HG03469 (cell line): ENCODE measurements around the gene MND1.

Source experiments
- ATAC-seq: cut with Tn5 transposase; IDR thresholded peaks from one replicate; pipeline ENCODE4 v1.9.1; 2021; ENCODE audit warnings: mild to moderate bottlenecking, moderate library complexity, moderate number of reproducible peaks; ENCODE audit not compliant: unreplicated experiment

MND1 gene, protein sequence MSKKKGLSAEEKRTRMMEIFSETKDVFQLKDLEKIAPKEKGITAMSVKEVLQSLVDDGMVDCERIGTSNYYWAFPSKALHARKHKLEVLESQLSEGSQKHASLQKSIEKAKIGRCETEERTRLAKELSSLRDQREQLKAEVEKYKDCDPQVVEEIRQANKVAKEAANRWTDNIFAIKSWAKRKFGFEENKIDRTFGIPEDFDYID

DNA sequence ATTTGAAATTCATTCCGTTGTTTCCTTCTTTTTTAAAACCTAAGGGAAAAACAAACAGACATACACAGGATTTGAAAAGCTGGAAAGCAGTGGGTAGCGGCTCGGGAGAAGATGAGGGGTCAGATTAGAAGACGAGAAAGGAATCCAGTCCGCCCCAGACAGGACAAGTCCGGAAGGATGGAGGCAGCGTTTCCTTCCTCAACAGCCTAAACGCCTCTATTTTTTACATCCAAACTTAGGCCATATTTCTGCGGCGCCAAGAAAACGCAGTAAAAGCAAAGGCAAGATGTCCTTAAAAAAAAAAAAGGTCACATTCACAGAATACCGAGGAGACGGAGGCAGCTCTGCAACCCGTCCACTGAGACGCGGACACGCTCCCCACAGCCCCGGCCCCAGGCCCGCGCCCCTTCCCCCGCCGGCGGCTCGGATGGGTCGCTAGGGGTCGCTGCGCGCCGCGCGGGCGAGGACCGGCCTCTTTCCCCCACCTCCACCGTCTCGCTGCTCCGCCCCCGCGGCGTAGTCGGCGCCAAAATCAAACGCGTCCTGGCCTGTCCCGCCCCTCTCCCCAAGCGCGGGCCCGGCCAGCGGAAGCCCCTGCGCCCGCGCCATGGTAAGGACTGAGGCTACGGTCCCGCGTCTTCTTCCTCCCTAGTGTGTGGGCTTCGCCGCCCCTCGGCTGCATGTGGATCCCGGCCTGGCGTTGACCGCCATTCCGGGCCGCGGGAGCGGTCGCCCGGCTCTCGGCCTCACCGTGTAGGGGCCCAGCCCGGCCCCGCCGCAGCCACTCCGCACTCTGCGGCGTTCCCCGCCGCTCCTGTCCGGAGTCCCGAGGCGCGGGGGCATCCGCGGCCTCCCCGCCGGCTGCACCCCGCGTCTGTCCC is at the start of gene MND1:
TSS of gene MND1 (plus strand) at position 558 of the 881 bp plus-strand sequence. CDS start at position 608, 50 bp downstream.
- peak; percentile 48 for ATAC-seq

DNA sequence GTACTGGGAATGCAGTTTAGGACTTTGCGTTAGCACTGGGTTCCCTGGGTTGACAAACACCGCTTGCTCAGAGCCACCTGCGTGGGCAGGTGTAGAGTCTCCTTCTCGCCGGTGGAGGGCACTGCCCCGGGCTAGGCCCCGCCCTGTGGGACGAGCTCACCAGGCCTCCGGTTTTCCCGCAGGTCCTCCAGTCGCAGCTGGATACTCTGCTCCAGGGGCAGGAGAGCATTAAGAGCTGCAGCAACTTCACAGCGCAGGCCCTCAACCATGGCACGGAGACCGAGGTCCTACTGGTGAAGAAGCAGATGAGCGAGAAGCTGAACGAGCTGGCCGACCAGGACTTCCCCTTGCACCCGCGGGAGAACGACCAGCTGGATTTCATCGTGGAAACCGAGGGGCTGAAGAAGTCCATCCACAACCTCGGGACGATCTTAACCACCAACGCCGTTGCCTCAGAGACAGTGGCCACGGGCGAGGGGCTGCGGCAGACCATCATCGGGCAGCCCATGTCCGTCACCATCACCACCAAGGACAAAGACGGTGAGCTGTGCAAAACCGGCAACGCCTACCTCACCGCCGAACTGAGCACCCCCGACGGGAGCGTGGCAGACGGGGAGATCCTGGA is 49.2 kb upstream of the MND1 start:
- ATAC-seq, result no peak

DNA sequence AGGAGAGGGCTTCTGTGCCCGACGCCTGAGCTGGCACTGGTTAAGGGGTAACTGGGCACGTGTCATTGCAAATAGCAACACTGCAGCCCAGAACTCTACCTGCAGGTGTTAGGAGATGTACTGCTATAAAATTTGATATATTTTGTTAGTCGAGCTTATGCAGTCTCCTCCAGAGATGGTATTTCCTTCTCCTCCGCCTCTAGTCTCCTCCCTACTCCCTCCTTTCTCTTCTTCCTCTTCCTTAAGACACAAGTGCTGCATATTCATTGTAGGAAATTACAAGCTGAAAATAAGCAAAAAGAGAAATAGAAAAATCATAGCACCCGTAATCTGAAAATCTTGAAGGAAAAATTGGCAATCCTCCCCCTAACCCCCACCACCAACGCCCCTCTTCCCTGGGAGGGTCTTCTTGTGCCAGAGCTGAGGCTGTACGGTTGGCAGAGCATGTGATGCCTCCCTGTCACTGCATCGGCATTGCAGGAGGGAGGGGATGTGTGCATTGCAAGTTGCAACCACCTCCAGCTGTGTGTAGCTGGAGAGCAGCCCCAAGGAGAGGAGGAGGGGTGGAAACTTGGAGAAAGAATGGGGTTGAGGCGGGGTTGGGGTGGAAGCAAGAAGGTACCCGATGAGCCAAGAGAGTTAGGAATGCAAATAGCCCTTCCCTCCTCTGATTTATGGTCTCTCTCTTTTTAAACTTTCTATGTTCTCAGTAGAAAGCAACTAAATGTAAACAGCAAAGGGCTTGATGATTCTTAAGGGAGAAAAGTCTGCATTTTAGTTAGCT is 48.3 kb upstream of the MND1 start:
- no peak for ATAC-seq

DNA sequence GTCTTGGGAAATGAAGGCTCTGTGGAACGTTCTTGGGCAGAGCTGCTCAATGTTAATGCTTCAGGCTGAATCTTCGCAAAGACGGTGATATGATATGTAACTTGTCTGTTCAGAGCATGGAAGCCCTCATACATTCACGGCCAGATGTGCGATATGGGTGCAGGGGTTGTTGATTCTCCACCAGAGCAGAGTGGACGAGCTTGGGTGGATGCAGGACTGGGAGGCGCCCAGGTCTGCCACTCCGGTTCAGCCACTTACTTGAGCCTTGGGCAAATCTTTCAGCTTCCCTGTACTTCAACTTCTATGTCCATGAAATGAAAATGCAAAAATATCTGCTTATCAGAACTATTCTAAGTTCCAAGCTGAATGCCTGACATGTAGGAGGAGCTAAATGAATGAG is 47.4 kb upstream of the MND1 start:
- ATAC-seq, result no peak

DNA sequence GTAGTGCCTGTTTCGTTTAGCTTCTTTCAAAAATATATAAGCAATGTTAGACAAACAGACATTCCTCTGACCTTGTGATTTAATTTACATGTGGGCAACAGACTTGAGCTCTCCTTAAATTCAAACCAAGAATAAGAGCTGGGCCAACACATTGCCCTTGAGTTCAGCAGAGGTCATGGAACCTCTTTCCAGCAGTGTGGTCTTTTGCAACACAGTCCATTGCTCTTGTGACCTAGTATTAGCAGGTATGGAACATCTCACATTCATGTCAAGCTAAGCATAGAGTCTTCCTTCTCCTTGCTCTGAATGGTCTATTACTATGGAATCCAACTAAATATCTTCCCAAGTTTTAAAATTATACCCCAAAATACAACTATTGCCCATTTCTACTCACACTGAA is 33.7 kb upstream of the MND1 start:
- ATAC-seq, result no peak

DNA sequence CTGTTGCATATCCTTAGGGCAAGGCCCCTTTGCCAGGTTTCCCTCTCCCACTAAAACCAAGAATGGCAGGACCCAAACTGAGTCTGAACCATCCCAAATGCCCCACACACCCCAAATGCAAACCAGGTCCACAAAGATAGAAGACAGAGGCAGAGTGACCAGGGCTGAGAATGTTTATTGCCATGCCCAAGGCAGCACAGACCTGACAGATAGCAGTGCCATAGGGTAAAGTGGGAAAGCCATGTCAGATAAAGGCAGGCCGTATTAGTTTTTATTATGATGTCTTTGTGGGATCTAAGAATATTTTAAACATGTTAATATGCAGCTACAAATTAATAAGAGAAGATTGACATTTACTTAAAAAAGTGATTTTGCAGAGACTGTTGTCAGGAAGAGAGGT is 29.6 kb upstream of the MND1 start:
- no peak for ATAC-seq

DNA sequence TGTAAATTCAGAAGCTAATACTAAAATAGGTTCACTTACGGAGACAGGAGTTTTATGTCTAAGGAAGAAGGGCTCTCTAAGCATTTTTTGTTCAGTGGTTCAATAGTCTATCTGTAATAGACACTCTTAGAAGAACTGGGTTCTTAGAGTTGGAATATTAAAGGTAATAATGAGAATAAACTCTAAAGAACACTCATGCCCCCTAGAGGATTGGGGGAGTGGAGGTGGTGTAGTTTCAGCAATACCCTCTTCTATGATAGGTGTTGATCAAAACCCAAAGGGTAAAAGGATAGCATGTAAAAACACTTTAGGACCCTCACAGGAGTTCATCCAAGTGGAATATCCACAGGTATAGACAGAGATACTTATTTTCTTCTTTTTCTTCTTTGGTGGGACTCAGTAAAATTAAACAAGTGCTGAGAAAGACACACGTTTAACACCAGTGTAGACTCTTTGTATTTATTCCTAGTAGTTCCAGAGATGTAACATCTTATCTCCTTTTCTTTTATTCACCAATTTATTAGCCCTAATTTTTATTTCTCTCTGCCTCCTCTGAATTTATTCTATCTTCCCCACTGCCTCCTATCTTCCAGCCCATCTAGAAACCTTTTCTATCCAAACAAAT is 25.7 kb upstream of the MND1 start:
- peak; percentile 72 for ATAC-seq

DNA sequence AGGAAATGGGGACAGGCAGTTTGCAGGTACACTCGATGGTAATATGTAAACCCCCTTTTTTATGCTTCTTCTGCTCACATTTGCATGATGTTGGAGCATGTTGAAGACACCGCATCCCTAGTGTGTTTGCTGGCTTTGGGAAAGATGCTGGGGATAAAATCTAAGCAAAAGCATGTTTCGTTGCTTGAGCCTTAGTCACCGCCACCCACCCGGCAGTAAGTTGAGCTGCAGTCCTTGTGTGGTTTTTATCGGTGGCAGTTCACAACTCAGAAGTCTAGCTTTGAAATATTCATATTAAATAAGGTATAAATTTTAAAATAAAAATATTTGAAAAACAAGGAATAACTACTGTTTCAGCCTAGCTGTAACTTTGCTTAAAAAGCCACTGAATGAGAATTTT is 21.7 kb upstream of the MND1 start:
- ATAC-seq, result no peak

DNA sequence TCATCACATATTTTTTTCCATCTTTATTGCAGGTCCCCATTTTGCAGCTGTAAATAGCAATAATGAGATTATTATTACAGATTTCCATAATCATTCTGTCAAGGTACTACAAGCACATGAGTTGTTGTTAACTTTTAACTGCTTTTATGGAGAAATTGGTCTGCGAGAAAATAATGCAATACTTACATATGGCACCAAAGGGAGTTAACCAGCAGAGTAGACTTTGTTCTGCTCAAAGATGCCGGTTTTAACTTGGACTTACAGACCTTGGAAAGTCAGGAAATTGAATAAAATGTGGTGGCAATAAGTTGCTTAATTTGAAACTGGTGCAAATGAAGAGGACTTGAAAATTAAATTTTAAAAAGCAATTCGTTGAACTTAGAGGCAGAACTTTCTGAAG is 20.4 kb upstream of the MND1 start:
- ATAC-seq, result no peak

DNA sequence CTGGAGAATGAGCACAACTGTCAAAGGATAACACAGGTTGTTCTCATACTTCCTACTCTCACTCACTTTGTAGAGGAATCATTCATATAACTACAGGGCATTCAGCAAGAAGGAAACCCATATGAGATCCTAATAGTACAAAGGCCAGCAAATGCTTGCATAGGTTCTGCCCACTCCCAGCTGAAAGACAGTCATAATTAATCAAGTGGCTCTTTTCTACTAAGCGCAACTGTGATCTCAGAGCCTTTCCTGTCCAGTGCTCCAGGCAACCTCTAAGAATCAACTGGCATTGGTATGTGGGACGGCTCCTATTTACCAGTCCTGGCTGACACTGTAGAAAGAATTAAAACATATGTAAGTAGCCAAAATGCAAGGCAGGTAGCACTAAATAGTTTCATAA is 18.9 kb upstream of the MND1 start:
- ATAC-seq, result no peak

DNA sequence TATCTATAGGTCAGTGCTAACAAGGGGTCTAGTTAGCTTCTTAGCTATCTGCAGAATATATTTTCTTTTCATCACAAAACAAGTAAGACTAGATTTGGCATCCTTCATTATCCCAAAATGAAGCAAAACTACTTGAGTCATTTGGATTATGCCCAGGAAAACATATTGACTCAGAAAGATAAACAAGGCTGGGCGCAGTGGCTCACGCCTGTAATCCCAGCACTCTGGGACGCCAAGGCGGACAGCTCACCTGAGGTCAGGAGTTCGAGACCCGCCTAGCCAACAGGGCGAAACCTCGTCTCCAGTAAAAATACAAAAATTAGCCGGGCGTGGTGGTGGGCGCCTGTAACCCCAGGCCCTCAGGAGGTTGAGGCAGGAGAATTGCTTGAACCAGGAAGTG is 18.0 kb upstream of the MND1 start:
- no peak for ATAC-seq

DNA sequence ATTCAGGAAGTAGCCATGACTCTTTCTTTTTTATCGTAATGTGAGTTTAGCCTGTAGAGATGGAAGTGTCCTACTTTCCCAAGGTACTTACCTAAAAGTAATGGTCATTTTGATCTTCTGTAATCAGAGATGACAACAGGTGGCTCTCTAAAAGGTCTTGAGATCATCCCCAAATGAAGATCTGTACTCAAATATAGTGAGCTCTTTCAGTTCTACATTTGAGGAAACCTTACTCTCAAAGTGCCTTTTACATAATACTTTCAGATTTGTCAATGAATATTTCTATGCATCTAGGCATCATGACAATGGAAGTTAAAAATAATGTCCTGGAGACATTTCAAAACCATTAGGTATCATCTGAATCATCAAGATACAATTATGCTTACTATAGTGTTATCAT is 17.2 kb upstream of the MND1 start:
- ATAC-seq, result no peak

DNA sequence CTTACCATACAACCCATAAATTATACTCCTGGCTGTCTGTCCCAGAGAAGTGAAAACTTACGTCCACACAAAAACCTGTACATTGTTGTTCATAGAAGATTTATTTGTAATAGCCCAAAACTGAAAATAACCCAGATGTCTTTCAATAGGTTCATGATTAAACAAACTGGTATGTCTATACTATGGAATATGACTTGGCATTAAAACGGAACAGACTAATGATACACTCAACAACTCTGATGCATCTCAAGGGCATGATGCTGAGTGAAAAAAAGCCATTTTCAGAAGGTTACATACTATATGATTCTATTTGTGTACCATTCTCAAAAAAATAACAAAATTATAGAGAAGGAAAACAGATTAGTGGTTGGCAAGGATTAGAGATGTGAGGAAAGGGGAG is 11.6 kb upstream of the MND1 start:
- ATAC-seq, result no peak

DNA sequence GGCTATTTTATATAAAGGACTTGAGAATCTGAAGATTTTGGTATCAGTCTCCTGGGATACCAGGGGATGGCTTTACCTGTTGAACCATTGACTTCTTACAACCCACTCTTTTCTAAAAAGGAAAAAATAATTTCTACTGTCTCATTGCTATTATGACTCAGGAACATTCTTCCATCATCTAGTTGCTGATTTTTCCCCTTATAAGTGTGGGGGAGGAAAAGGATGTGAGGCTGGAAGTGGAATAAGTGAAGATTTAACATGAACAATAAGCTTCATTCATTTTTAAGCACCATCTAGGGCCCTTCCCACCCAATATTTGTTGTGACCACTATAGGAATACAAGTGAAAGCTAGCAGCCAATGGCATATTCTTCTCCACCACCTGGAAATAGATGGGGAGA is 10.6 kb upstream of the MND1 start:
- ATAC-seq, result no peak

DNA sequence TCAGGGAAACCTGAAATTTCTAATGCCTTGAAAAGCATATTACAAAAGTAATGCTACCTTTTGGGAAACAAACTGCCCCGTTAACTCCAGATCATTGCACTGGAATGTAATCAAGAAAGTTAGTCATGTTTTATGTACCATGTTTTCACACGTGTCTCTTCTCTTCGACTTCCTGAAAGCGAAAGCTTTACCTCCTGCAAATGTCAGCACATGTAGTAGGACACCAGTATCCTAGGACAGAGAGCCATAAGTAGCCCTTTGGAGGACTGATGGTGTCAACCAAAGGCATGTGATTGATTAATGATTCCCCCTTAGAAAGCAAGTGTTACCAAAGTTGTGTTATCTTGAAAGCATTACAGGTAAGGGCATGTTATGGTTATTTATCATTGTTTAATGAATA is 8.8 kb upstream of the MND1 start:
- ATAC-seq, result no peak

DNA sequence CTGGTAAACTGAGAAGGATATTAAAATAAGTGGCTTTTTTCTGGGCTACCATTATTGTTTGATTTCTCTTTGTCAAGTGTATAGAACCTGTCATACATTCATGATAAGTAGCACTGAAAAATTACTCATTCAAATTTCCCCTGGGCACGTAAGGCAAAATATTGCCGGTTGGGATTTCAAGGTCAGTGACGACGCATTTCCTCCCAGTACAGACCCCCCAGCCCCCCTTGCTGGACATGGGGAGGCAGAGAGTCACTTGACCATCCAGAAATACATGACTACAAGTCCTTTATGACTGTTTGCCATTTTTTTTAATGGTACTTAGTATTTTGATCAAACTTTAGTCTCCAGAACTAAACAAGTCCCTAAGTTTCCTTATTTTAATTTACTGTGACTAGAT is 6.8 kb upstream of the MND1 start:
- ATAC-seq, result no peak

DNA sequence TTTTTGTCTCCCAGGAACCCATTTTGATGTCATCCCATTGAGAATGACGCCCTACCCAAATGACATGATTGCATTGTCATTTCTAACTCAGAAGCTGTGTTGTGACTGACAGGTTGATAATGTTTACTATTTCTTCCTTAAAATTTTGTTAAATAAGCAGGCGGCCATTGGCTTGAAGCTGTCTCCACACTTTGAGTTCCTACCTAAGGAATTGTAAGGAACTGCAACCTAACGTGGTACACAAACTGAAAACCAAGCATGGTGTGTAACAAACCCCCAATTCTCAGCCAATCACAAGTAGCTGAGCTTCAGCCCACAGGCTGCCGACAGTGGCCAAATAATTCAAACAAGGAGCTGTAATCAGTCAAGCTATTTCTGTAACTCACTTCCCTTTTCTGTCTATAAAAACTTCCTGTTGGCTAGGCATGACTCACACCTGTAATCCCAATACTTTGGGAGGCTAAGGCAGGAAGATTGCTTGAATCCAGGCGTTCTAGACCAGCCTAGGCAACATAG is 2.9 kb upstream of the MND1 start:
- no peak for ATAC-seq

DNA sequence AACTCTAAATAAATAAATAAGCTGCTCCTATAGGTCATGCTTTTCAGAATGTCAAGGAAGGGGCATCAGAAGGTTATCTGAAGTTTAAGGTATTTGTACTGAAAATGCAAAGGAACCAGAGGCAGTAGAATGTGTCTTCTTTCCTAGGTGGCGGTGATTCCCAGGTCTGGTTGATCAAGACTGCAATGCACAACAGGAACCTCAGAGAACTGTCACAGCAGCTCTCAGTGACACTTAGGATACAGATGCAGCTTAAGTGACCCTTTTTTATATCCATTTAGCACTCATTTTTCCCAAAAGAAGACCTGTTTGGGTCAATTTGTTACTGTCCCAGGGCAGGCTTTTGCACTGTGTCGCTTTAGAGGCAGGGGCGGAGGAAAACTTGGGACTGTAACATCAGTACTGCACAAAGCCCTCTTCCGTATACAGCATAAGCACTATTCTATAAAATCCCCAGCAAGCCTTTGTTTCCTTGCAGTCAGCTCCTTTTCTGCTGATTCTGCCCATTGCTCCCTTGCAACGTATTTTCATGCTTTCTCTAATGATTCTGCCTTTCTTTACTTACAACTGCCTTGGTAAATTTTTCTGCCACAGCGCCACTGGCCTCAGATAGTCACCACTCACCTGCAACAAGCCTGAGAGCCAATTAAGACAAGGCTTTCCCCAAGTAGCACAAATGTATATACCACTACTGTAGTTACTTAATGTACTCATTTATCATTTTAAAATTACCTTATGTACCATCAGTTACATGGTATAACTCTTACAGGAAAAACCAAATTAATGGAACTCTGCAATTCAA is 1.5 kb upstream of the MND1 start:
- ATAC-seq, result no peak

DNA sequence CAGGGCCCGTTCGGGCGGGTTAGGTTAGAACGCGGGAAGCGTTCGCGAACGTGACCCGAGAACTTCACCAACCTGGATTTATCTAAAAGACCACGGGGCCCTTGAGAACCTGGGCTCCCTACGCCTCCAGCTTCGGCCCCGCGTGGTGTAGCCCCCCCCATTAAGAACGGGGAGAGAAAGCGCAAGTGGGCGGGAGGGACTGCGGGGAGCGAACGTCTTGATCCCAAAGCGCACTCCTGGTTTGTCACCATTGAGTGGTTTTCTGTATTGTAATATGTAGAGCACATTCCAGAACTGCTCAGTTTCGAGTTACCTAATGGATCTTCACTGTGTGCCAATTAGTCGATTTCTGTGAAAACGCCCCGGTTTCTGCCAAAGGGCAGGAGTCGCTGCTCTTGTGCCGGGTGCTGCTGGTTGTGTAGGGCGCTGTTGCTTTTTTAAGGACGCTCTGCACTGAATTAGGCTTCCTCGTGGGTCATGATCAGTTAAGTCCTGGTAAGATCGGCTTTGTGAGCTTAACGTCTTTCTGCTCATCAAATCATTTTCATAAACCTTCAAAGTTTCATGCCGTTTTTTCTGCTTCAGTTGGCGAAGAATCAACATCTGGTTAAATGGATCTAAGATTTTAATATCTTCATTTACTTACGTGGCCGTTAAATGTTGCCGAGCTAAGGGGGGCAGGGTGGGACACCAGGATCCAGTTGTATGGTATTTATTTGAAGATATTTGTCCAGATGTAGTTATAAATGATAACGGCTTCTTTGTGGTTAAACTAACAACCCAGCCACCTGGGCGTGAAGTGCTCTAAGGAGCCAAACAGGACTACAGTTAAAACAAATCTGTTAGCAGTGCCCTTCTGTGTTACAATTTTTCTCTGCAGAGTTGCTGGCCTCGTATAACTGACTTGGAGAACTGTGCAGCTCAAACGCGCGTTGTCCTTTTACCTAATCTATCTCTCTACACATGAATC is 809 bp downstream of the MND1 start:
- no peak for ATAC-seq
